NB4 (cell line): ENCODE results near the gene ATXN1.

Source experiments
- DNase-seq: peaks from one replicate; pipeline ENCODE4 v3.0.0; 2010; ENCODE audit warnings: low read depth
- H3K4me3 ChIP-seq: one replicate; pipeline ENCODE4 v1.5.1; 2011; ENCODE audit warnings: mild to moderate bottlenecking, low read depth, low read length, moderate library complexity
- CTCF ChIP-seq: IDR thresholded peaks from one replicate; pipeline ENCODE4 v1.5.1; 2012; ENCODE audit warnings: low read depth, low read length
- MAX ChIP-seq: IDR thresholded peaks from 2 replicates; pipeline ENCODE4 v1.6.1; 2011; ENCODE audit warnings: low read depth, low read length
- MYC ChIP-seq: IDR thresholded peaks from 2 replicates; pipeline ENCODE4 v1.6.1; 2011; ENCODE audit warnings: low read depth, low read length
- POLR2A ChIP-seq: IDR thresholded peaks from 2 replicates; pipeline ENCODE4 v1.6.1; 2011; ENCODE audit warnings: mild to moderate bottlenecking; ENCODE audit not compliant: insufficient read length; ENCODE audit errors: extremely low read depth

ATXN1 gene

GRCh38 chr6:16482702-16483314 lies 278.5 kb downstream of the ATXN1 start:
- no peak for DNase-seq
- TF ChIP-seq MAX (no peak), POLR2A (no peak), MYC (no peak), CTCF (no peak)

GRCh38 chr6:16481697-16482399 lies 279.4 kb downstream of the ATXN1 start:
- no peak for TF ChIP-seq POLR2A
- TF ChIP-seq MYC = no peak
- TF ChIP-seq CTCF = no peak
- TF ChIP-seq MAX = no peak
- DNase-seq = no peak
- H3K4me3 ChIP-seq = no peak overlapping the region

More at GRCh38 chr6:16482702-16483314, 278.5 kb downstream of the ATXN1 start:
- H3K4me3 ChIP-seq = no peak overlapping the region

- no peak for DNase-seq
- no peak overlapping the region for H3K4me3 ChIP-seq
- no peak for TF ChIP-seq MYC
- TF ChIP-seq MAX = no peak
- TF ChIP-seq POLR2A = no peak
- no peak for TF ChIP-seq CTCF
These were observed 280.3 kb downstream of the ATXN1 start for GRCh38 chr6:16480763-16481560.

- no peak overlapping the region for H3K4me3 ChIP-seq
- no peak for TF ChIP-seq POLR2A
- TF ChIP-seq MYC = no peak
- TF ChIP-seq CTCF = no peak
- TF ChIP-seq MAX = no peak
- DNase-seq = no peak
These were observed 283.7 kb downstream of the ATXN1 start for GRCh38 chr6:16477367-16478149.

- H3K4me3 ChIP-seq = no peak overlapping the region
- peak; percentile 55 for DNase-seq
- TF ChIP-seq POLR2A (no peak), MYC (no peak), CTCF (no peak), MAX (no peak)
These were observed 284.4 kb downstream of the ATXN1 start for GRCh38 chr6:16476861-16477260.
